Activated naive CD4-positive, alpha-beta T cell treated with anti-CD3 and anti-CD28 coated beads, Interleukin-2, amount 10 ng/mL, durations not matched to agents 7 days and 5 days (primary cell): ENCODE measurements around the gene RTL1.

Experiments
- CTCF ChIA-PET: fragments of 350-600 bp; sonication (Branson Sonifier 250); formaldehyde crosslinking; loops from one replicate; lab custom pipeline; 2021; ENCODE audit warnings: antibody characterized with exemption; lab: Charles Lee
- DNase-seq: peaks from one replicate; pipeline ENCODE4 v3.0.0-alpha.2; 2020
- H3K27ac Mint-ChIP-seq: one replicate; pipeline ENCODE4 v1.8.0; 2021; ENCODE audit warnings: mild to moderate bottlenecking, moderate library complexity, mixed read lengths
- H3K27me3 Mint-ChIP-seq: one replicate; pipeline ENCODE4 v1.8.0; 2021; ENCODE audit warnings: mild to moderate bottlenecking, mixed read lengths
- H3K36me3 Mint-ChIP-seq: one replicate; pipeline ENCODE4 v1.8.0; 2021; ENCODE audit warnings: mixed read lengths
- H3K4me1 Mint-ChIP-seq: one replicate; pipeline ENCODE4 v1.8.0; 2021; ENCODE audit warnings: mixed read lengths
- H3K4me3 Mint-ChIP-seq: one replicate; pipeline ENCODE4 v1.8.0; 2021; ENCODE audit warnings: mild to moderate bottlenecking, moderate library complexity, mixed read lengths
- H3K9me3 Mint-ChIP-seq: one replicate; pipeline ENCODE4 v1.8.0; 2021; ENCODE audit warnings: mixed read lengths

Gene RTL1

DNA sequence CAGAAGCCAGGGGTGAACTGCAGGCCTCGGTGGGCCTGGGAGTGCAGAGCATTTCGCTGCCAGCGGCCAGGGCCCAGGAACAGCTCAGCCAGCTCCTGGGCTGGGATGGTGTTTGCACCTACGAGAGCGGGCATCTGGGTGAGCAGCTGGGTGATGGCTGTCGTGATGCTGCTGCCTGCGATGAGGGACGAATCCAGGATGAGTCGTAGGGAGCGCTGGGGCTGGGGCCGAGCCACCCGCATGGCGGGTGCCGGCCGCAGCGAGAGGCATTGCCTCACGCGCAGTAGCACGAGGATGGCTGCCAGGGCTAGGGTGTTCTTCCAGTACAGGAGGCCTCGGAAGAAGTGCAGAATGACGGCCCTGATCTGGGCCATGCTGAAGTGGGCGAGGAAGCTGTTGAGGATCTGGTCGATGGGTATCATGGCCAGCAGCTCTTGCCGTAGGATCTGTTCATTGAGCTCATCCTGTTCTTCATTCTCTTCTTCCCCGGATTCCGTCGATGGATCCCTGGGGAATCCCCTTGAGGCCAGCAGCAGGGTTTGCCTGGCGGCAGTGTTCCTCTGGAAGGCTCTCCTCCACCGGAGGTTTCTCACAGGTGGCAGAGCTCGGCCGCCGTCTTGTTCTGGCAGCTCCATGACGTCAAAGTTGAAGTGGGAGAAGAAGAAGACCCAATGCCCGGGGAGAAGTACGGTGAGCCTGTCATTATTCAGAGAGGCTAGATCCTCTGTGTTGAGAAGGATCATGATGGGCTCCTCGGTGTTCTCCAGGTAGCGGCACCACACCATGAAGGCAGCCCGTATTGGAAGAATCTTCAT lies 22.1 kb downstream of the RTL1 start:
- CTCF ChIA-PET, result no interaction called here
- H3K27ac Mint-ChIP-seq, result no peak overlapping the region
- no peak overlapping the region for H3K4me3 Mint-ChIP-seq

DNA sequence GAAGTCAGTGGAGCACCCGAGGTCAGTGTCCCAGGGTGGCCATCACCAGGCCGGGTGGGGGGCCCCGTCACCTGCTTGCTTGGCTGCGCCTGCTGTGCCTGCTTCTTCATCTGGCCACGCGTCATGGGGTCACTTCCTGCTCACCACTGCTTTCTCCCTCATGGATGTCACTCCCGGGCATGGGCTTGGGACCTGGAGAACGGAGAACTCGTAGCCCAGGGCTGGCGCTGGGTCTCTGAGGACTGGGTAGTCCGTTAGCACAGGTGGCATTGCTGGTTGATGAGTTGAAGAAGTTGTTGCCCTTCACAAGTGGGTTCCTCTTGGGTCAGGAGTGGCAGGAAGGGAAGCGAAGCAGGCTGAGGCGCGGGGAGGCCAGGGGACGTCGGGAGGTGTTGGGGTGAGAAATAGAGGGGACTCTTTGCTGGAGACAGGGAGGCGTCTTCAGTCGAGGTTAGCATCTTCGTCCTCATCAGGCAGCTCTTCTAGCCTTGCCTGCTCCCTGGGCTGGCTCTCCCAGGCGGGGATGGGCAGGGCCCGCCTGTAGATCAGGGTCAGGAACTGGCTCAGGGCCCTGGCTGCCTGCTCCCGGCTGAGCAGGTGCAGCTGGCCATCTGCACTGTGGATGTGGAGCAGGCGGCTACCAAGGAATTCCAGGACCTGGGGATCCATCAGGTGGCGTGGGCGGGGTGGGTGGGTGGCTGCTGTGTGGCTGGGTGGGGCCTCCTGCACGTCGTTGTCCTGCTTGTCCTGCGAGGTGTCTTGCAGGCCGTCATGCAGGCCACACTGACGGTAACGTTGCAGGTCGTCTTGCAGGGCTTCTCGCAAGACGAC lies 23.0 kb downstream of the RTL1 start:
- H3K4me1 Mint-ChIP-seq, result no peaks in the 10 kb centered on the region
- CTCF ChIA-PET, result no interaction called here
- no peaks in the 10 kb centered on the region for H3K36me3 Mint-ChIP-seq
- DNase-seq, result no peak
- H3K27ac Mint-ChIP-seq, result no peak overlapping the region
- H3K9me3 Mint-ChIP-seq, result peaks cover 6% of the 10 kb centered on the region
- H3K27me3 Mint-ChIP-seq, result peaks cover 3% of the 10 kb centered on the region
- no peak overlapping the region for H3K4me3 Mint-ChIP-seq

More for the DNA sequence above, 22.1 kb downstream of the RTL1 start:
- DNase-seq, result no peak
- Mint-ChIP-seq H3K9me3 (peaks cover 6% of the 10 kb centered on the region), H3K4me1 (no peaks in the 10 kb centered on the region), H3K36me3 (no peaks in the 10 kb centered on the region), H3K27me3 (peaks cover 6% of the 10 kb centered on the region)

- CTCF ChIA-PET, result no interaction called here
- Mint-ChIP-seq H3K27me3 (peaks cover 3% of the 10 kb centered on the region), H3K4me3 (no peak overlapping the region), H3K27ac (no peak overlapping the region), H3K36me3 (no peaks in the 10 kb centered on the region), H3K4me1 (no peaks in the 10 kb centered on the region), H3K9me3 (peaks cover 6% of the 10 kb centered on the region)
- no peak for DNase-seq
Measured at GRCh38 chr14:100879782-100880181, 23.7 kb downstream of the RTL1 start.

DNA sequence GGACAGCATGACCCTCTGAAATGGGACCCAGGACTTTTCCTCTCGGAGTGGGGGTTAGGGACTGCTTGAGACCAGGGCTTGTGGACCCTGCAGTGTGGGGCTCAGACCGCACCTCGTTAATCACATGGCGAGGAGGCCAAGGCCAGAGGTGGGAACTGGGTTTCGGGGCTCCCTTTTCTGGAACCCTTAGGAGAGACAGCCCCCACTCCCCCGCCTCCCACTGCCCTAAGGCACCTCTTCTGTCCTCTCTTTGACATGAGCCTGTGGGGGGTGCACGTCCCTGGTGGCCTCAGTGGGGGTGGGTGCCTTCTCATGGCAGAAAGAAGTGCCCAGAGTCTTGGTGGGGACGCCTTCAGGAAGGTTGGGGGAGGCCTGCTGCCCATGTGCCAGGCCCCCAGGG lies 24.3 kb downstream of the RTL1 start:
- CTCF ChIA-PET, result no interaction called here
- no peak overlapping the region for H3K27ac Mint-ChIP-seq
- H3K4me3 Mint-ChIP-seq, result no peak overlapping the region
- peaks cover 3% of the 10 kb centered on the region for H3K27me3 Mint-ChIP-seq
- no peaks in the 10 kb centered on the region for H3K36me3 Mint-ChIP-seq
- peaks cover 6% of the 10 kb centered on the region for H3K9me3 Mint-ChIP-seq
- DNase-seq, result no peak
- H3K4me1 Mint-ChIP-seq, result no peaks in the 10 kb centered on the region

- Mint-ChIP-seq H3K36me3 (no peaks in the 10 kb centered on the region), H3K9me3 (peaks cover 7% of the 10 kb centered on the region)
- CTCF ChIA-PET, result no interaction called here
Measured at GRCh38 chr14:100878271-100879146, 25.0 kb downstream of the RTL1 start.

DNA sequence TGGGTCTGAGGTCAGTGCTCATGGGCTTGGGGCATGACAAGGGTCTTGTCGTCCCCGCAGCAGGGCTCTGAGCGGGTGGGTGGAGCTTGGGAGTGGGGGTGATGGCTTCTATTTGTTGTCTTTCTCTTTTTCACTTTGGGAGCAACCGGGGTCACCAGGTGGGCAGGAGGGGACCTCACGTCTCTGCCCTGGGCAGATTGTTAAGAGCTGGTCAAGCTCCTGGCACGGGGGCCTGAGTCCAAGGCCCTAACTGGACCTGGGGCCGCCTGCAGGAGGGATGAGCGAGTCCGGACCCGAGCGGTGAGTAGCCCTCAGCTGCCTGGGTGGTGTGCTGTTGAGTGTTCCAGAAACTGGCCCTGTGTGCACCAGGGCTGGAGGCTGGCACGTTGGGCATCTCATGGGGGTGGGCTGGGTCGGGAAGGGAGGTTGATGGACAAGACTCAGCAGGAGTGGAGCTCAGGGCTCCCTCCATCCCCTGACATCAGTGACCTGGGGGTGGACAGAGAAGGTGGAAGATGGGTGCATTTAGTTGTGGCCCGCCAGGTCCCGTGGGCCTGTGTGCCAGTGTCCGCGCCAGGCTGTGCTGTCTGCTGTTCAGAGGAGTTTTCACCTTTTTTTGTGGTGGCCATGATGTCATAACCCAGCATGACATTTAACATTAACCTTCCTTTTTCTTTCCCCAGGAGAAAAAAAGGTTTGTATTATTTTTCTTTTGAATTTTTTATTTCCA lies 27.5 kb downstream of the RTL1 start:
- Mint-ChIP-seq H3K4me1 (no peaks in the 10 kb centered on the region), H3K27ac (no peak overlapping the region), H3K36me3 (no peaks in the 10 kb centered on the region), H3K4me3 (no peak overlapping the region), H3K9me3 (peaks cover 8% of the 10 kb centered on the region), H3K27me3 (peaks cover 3% of the 10 kb centered on the region)
- CTCF ChIA-PET, result no interaction called here
- DNase-seq, result no peak

More at GRCh38 chr14:100878271-100879146, 25.0 kb downstream of the RTL1 start:
- Mint-ChIP-seq H3K4me1 (no peaks in the 10 kb centered on the region), H3K27ac (no peak overlapping the region), H3K27me3 (peaks cover 3% of the 10 kb centered on the region), H3K4me3 (no peak overlapping the region)
- DNase-seq, result no peak

- CTCF ChIA-PET, result no interaction called here
- no peak for DNase-seq
- Mint-ChIP-seq H3K27ac (no peak overlapping the region), H3K9me3 (peaks cover 6% of the 10 kb centered on the region), H3K36me3 (no peaks in the 10 kb centered on the region), H3K4me1 (no peaks in the 10 kb centered on the region), H3K27me3 (peaks cover 3% of the 10 kb centered on the region), H3K4me3 (no peak overlapping the region)
Measured at GRCh38 chr14:100875126-100875525, 28.4 kb downstream of the RTL1 start.

- CTCF ChIA-PET, result no interaction called here
- Mint-ChIP-seq H3K4me3 (no peak overlapping the region), H3K4me1 (no peaks in the 10 kb centered on the region), H3K27ac (no peak overlapping the region), H3K27me3 (peaks cover 3% of the 10 kb centered on the region), H3K36me3 (no peaks in the 10 kb centered on the region), H3K9me3 (peaks cover 6% of the 10 kb centered on the region)
- DNase-seq, result no peak
Measured at GRCh38 chr14:100874411-100875091, 29.0 kb downstream of the RTL1 start.

- H3K4me1 Mint-ChIP-seq, result no peaks in the 10 kb centered on the region
- CTCF ChIA-PET, result no interaction called here
Measured at GRCh38 chr14:100874051-100874410, 29.5 kb downstream of the RTL1 start.

GRCh38 chr14:100873096-100873482 lies 30.4 kb downstream of the RTL1 start:
- H3K27ac Mint-ChIP-seq, result no peak overlapping the region
- H3K36me3 Mint-ChIP-seq, result no peaks in the 10 kb centered on the region
- no peak overlapping the region for H3K4me3 Mint-ChIP-seq
- H3K9me3 Mint-ChIP-seq, result peaks cover 6% of the 10 kb centered on the region
- H3K27me3 Mint-ChIP-seq, result peaks cover 6% of the 10 kb centered on the region
- DNase-seq, result no peak
- CTCF ChIA-PET, result no interaction called here
- H3K4me1 Mint-ChIP-seq, result no peaks in the 10 kb centered on the region

More at GRCh38 chr14:100874051-100874410, 29.5 kb downstream of the RTL1 start:
- H3K27me3 Mint-ChIP-seq, result peaks cover 3% of the 10 kb centered on the region
- no peaks in the 10 kb centered on the region for H3K36me3 Mint-ChIP-seq
- no peak overlapping the region for H3K27ac Mint-ChIP-seq
- DNase-seq, result no peak
- H3K9me3 Mint-ChIP-seq, result peaks cover 6% of the 10 kb centered on the region
- H3K4me3 Mint-ChIP-seq, result no peak overlapping the region

DNA sequence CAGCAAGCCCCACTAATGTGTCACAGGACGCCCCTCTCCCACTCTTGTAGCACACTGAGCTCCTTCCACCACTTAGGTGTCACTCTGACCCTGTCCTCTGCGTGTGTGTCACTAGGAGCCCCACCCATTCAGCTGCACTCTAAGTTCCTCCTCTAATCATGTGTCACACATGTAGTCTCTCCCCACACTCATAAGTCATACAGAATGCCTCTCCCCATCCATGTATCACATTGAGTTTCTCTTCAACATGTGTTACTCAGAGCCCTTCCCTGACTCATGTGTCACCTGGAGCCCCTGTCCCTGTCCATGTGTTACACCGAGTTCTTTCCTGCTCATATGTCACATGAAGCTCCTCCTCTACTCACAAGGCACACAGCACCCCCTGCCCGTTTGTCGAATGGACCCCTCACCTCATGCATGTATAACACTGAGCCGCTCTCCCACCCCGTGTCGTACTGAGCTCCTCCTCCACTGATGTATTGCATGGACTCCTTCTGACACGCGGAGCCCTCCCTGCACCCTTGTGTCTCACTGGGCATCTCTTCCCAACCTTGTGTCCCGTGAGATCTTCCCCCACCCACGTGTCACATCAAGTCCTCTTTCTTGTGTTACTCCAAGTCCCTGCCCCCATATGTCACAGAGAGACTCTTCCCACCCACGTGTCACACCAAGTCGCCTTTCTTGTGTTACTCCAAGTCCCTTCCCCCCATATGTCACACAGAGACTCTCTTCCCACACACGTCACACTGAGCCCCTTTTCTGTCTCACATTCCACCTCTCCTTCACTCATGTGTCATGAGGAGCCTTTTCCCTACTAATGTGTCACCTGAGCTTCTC lies 31.0 kb downstream of the RTL1 start:
- peaks cover 3% of the 10 kb centered on the region for H3K27me3 Mint-ChIP-seq
- CTCF ChIA-PET, result interaction anchor here (1.4 kb wide), 1 partner anchor 27 kb away, joined by 3 read pairs; no protein-coding TSS in a partner anchor
- H3K9me3 Mint-ChIP-seq, result peaks cover 6% of the 10 kb centered on the region
- no peaks in the 10 kb centered on the region for H3K4me1 Mint-ChIP-seq
- H3K36me3 Mint-ChIP-seq, result no peaks in the 10 kb centered on the region
- H3K27ac Mint-ChIP-seq, result no peak overlapping the region
- no peak for DNase-seq
- H3K4me3 Mint-ChIP-seq, result no peak overlapping the region
